Measurements from ENCODE around the gene RAB6D.
"Not testable (repeated sequence)": the region's sequence is repeated elsewhere in the genome, so short reads cannot be mapped to it uniquely, and the experiment has no call there.

Gene RAB6D

DNA sequence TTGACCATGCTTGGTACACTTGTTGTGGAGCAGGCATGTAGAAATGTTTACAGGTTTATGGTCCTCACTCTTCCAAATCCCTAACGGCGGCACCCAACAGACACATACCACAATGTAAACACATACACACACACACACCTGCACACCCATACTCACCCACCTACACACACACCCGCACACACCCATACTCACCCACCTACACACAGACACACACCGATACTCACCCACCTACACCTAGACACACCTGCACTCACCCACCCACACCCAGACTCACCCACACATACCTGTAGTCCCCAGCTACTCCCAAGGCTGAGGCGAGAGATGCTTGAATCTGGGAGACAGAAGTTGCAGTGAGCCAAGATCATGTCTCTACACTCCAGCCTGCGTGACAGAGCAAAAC, 1.5 kb upstream of the RAB6D start:
- no peak for DNase-seq

- not testable (repeated sequence) for DNase-seq
Measured at GRCh38 chr2:131363213-131363612, 755 bp downstream of the RAB6D start.

- not testable (repeated sequence) for DNase-seq
Measured at GRCh38 chr2:131361773-131362172, 2.2 kb downstream of the RAB6D start.

DNA sequence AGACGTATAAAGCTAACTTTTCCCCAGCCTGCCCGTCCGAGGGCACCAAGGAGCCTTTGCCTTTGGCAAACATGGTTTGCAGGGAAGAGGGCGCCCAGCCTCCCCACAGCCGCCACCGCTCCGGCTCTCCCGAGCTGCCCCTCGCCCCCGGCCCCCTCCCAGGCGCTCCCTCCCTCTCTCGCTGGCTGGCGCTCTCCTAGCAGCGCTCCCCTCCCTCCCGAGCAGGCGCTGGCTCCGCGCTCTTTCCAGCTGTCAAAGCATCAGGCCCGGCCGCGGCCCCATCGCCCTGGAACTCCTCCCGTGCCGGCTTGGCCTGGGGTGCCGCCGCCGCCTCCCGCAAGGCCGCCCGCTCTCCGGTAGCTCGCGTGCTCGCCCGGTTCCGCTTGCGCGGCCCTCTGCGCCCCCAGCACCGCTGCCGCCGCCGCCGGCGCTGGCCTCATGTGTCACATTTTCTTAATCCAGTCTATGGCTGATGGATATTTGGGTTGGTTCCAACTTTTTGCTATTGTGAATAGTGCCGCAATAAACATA, 10.7 kb downstream of the RAB6D start:
- DNase-seq = not testable (repeated sequence)

- DNase-seq = no peak
Measured at GRCh38 chr2:131349021-131349420, 14.9 kb downstream of the RAB6D start.

DNA sequence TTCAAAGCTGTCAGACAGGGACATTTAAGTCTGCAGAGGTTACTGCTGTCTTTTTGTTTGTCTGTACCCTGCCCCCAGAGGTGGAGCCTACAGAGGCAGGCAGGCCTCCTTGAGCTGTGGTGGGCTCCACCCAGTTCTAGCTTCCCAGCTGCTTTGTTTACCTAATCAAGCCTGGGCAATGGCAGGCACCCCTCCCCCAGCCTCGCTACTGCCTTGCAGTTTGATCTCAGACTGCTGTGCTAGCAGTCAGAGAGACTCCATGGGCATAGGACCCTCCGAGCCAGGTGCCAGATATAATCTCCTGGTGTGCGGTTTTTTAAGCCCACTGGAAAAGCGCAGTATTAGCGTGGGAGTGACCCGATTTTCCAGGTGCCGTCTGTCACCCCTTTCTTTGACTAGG, 16.9 kb downstream of the RAB6D start:
- not testable (repeated sequence) for DNase-seq

GRCh38 chr2:131339307-131339706, 24.7 kb downstream of the RAB6D start:
- not testable (repeated sequence) for DNase-seq

GRCh38 chr2:131335319-131335718, 28.6 kb downstream of the RAB6D start:
- DNase-seq = not testable (repeated sequence)

- not testable (repeated sequence) for DNase-seq
Measured at GRCh38 chr2:131332709-131333108, 31.3 kb downstream of the RAB6D start.

- DNase-seq = not testable (repeated sequence)
Measured at GRCh38 chr2:131331000-131331399, 33.0 kb downstream of the RAB6D start.

- DNase-seq = no peak
Measured at GRCh38 chr2:131322209-131322608, 41.8 kb downstream of the RAB6D start.

DNA sequence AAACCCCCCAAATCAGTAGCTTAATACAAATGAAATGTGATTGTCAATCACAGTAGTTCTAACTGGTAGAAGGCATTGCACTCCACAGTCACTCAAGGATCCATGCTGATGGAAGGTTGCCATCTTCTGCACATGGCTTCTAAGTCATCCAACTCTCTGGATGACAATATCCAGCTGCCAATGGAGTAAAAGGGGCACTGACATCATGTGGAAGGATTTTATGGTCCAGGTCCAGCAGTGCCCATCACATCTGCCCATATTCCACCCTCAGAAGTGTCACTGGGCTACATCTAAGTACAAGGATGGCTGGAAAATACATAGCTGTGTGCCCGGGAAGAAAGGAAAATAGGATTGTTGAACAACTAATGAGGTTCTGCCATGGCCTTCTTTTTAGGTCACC, 42.6 kb downstream of the RAB6D start:
- not testable (repeated sequence) for DNase-seq

DNA sequence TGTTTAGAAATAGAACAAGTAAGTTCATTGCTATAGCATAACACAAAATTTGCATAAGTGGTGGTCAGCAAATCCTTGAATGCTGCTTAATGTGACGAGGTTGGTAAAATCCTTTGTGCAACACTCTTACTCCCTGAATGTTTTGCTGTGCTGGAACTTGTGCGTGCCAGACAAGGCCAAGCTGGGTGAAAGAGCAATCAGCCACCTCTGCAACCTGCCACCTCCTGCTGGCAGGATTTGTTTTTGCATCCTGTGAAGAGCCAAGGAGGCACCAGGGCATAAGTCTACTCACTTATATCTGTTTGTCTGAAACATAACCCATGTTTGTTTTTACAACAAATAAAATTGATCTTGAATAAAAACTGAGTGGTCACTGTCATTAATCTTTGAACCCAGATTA, 53.0 kb downstream of the RAB6D start:
- not testable (repeated sequence) for DNase-seq
